Prostate gland (tissue), 2 donors: ENCODE measurements around the gene FCAR.

Experiments
- CTCF ChIP-seq, 4 experiments: fragments of 200-600 bp in 2 of 4; fragments of 450-650 bp in 2 of 4; sonication (generic) in 2 of 4; IDR thresholded peaks; 1 replicate in 3 of 4; 2 replicates in 1 of 4; pipeline ENCODE4 v1.5.1; 2016 to 2019; ENCODE audit warnings: antibody characterized with exemption in 4 of 4, mild to moderate bottlenecking in 2 of 4, moderate library complexity in 2 of 4
- POLR2A ChIP-seq: fragments of 450-650 bp; IDR thresholded peaks from one replicate; pipeline ENCODE4 v1.6.1; 2016; ENCODE audit warnings: antibody characterized with exemption, mild to moderate bottlenecking

- TF ChIP-seq CTCF (IDR thresholded peaks at IDR 0.05) (no peak), POLR2A (no peak)
Measured at GRCh38 chr19:54882758-54883157, 8.7 kb downstream of the FCAR start.
